MV-4-11 (cell line): Measurements from ENCODE around the gene ZNF415.
A peak's percentile ranks its signal among the peaks of the same experiment; 100 is the strongest.
"Not testable (repeated sequence)": the region's sequence is repeated elsewhere in the genome, so short reads cannot be mapped to it uniquely, and the experiment has no call there.

ENCODE experiments used
- DNase-seq: peaks from one replicate; lab custom pipeline; 2025; lab: John Stamatoyannopoulos, UW

Gene ZNF415

GRCh38 chr19:53132141-53132991, at the start of gene ZNF415:
Gene ZNF415, minus strand, starts transcription at chr19:53132910. Its CDS starts 10,234 bp downstream, at chr19:53122676.
- no peak for DNase-seq

DNA sequence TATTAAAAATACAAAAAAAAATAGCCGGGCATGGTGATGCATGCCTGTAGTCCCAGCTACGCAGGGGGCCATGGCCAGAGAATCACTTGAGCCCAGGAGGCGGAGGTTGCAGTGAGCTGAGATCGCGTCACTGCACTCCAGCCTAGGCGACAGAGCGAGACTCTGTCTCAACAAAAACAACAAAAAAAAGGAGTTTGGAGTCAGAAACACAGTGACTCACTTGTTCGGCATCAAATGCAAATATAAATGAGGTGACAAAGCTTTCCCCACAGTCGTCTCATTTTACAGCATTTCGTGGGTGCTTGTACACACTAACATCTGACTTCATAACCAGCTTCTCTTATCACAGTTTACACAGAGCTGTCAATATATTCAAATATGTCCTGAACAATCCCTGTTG, 49.5 kb upstream of the ZNF415 start:
- no peak for DNase-seq

DNA sequence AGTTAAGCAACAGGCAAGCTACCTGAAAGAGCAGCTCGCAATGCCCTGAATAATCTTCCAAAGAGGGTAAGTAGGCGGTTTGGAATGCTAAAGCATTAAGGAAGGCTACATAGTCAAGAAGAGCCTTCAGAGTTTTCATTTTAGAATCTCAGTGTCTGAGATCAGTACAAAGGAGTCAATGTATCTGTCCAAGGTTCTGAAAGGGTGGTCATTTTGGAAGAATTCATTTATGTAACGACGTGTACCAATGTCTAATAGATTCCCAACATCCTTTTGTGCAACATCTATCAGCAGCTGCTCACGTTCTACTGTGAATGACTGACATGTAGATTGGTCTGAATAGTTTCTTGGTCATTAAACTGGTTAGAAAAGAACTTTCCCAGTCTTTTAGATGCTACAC, 45.3 kb upstream of the ZNF415 start:
- no peak for DNase-seq

- DNase-seq: no peak
These were observed 40.2 kb upstream of the ZNF415 start for GRCh38 chr19:53172889-53173288.

GRCh38 chr19:53165691-53166091, 33.0 kb upstream of the ZNF415 start:
- DNase-seq: no peak

- DNase-seq: no peak
These were observed 28.4 kb upstream of the ZNF415 start for GRCh38 chr19:53161123-53161522.

GRCh38 chr19:53160350-53160749, 27.6 kb upstream of the ZNF415 start:
- no peak for DNase-seq

GRCh38 chr19:53158119-53158656, 25.5 kb upstream of the ZNF415 start:
- DNase-seq: no peak

- DNase-seq: no peak
These were observed 24.9 kb upstream of the ZNF415 start for GRCh38 chr19:53157626-53158025.

DNA sequence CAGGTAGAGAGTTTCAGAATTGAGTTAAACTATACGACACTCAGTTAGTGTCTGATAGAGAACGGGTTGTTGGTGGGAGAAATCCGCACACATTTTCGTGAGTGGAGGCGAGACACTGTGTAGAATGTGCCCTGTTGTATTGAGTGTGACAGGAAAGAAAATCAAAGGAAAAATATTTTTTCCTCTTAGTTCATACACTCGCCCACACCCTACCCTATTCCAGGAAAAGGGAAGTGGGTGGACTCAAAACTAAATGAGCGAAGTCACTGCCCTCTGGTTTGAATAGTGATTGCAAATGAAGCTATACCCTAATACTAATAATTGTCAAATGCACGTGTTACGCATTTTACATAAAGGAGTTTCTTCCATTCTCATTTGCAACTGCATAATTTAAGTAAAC, 24.1 kb upstream of the ZNF415 start:
- no peak for DNase-seq

DNA sequence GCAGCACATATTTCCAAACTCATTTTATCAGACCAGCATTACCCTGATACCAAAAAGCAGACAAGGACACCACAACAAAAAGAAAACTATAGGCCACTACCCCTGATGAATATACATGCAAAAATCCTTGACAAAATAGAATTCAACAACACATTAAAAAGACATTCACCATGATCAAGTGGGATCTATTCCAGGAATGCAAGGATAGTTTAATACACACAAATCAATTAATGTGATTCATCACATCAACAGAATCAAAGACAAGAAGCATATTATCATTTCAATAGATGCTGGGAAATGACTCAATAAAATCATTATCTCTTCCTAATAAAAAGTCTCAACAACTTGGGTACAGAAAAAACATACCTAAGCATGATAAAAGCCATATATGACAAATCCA, 14.9 kb upstream of the ZNF415 start:
- no peak for DNase-seq

DNA sequence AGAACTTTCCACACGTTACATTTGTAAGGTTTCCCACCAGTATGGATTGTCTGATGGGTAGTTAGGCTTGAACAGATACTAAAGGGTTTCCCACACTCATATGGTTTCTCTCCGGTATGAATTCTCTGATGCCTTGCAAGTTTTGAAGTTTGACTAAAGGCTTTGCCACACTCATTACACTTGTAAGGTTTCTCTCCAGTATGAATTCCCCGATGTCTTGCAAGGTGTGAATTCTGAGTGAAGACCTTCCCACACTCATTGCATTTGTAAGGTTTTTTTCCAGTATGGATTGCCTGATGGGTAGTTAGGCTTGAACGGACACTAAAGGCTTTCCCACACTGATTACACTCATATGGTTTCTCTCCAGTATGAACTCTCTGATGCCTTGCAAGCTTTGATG, 7.6 kb upstream of the ZNF415 start:
- no peak for DNase-seq

- no peak for DNase-seq
These were observed 3.7 kb upstream of the ZNF415 start for GRCh38 chr19:53136432-53136831.

DNA sequence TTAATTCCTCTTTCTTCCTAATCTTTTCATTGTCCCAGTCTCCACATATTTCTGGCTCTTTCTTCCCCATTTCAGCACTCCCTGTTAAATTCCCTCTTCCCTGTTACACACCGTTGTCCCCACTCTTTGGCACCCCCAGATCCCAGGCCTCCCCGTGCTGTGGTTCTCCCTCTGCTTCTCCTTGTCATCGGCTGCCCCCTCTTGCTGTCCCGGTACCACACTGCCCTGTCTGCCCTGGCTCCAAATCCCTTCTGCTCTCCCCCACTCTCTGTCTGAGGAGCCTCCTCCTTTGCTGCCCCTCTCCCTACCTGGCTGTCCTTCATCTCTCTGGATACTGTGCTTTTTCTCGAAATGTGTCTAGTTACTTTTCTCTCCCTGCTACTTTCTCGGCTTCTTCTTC, 983 bp downstream of the ZNF415 start:
- DNase-seq: no peak

DNA sequence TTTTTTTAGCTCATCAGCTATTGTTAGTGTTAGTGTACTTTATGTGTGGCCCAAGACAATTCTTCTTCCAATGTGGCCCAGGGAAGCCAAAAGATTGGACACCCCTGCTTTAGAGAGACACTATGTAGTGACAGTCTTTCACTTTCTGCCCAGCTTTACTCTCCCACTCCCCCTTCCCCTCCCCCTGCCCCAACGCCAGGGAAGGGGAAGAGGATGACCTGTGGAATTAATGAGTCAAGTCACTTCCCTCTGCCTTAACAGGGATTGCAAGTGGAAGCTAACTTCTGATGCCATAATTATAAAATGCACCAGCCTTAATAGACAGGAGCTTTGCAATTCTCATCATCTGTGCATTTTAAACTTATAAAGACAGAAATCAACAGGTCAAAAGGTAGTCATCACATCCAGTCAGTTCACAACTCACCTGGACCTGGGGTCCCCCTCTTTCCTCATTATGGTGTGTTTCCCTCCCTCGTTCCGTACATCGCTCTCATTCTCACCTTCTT, 1.6 kb downstream of the ZNF415 start:
- DNase-seq: no peak

GRCh38 chr19:53130506-53130905, 2.2 kb downstream of the ZNF415 start:
- no peak for DNase-seq

DNA sequence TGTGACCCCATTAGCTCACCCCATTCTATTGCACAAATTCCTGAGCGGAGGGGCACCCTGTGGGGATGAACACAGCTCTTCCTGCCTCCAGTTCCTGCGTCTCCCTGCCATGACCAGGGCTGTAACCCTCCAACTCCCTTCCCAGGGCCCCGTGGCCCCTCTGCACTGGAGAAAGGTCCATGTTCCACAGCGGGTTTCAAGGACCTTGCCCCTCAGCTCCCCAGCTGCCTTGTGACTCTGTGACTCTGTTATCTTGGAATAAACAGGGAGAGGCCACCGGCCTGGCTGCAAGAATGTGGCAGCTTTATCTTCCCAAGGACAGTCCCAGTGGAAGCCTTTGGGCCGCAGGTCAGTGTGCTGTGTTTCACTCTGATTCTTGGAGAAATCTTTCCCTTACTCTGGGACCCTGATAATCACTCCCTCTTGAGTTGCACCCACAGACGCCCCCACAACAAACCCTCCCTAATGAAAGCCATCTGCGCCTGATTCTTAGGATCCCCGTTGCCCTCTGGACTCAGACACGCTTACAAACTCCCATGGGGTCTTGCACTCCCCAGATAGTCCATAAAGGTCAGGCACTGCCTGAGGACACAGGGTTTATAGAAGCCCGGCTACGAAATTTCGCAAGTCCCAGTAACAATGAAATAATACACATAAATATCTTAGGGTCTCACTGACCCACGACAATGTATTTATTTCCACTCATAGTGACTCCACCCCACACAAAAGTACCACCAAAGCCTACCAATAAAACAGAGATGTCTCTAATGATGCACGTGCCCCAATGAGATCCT, 5.8 kb downstream of the ZNF415 start:
- DNase-seq: not testable (repeated sequence)

DNA sequence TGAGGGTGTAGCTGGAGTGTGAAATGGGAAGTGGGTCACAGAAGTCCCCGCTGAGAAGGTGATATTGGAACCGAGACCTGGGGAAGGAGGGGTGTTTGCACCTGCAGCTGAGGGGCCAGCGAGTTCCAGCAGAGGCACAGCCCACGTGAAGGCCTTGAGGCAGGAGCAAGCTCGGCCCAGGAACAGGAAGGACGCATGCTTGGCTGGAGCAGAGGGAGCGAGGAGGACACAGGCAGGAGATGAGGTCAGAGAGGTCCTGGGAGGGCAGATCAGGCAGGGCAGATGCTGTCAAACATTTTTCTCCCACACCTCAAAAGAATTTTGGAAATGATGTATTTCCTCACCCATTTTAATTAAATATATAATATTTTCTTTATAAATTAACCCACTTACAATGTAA, 9.3 kb downstream of the ZNF415 start:
- no peak for DNase-seq

DNA sequence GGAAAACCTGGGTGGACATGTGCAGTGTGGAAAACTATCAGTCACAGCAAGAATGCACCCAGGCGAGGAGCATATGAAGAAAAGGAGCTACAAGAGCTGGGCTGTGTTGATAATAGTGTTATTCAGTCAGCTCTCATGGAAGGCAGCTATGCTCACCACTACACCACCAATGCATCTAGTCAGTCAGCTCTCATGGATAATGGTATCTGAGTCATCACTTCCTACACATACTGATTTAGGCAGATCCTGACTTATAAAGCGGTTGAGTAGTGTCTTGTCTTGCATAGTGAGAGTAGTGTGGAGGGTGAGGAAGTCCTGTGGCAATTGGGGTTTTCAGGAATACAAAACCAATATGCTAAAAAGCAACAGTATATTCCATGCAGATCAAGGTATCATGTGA, 20.4 kb downstream of the ZNF415 start:
- DNase-seq: no peak

DNA sequence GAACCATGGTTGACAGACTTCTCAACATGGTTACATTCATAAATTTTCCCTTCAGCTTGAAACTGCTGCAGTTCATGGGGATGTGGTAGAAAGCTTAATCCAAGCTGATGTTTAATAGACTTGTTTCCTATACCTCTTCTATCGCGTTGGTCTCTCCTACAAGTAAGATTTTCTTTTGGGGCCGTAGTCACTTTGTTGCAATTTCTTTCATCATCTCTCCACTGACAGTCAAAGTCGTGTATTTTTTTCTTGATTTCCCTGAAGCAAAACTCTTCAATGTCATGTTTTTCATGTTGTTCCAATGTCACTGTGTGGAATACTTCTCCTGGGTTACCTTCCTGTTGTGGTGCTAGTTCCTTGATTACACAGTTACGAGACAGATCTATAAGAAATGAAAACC, 23.2 kb downstream of the ZNF415 start:
- DNase-seq: no peak

GRCh38 chr19:53103234-53104203, 29.2 kb downstream of the ZNF415 start, which contains the start of gene ZNF160:
Gene ZNF160, minus strand, starts transcription at chr19:53103422. Its CDS starts 17,146 bp downstream, at chr19:53086276.
- DNase-seq: peak; percentile 97
